NK-92 (cell line): Measurements from ENCODE around the gene SCART1.
"Not testable (repeated sequence)": the region's sequence is repeated elsewhere in the genome, so short reads cannot be mapped to it uniquely, and the experiment has no call there.

Experiments
- DNase-seq: peaks from one replicate; lab custom pipeline; 2025; ENCODE audit not compliant: unreplicated experiment; lab: John Stamatoyannopoulos, UW

Gene SCART1

DNA sequence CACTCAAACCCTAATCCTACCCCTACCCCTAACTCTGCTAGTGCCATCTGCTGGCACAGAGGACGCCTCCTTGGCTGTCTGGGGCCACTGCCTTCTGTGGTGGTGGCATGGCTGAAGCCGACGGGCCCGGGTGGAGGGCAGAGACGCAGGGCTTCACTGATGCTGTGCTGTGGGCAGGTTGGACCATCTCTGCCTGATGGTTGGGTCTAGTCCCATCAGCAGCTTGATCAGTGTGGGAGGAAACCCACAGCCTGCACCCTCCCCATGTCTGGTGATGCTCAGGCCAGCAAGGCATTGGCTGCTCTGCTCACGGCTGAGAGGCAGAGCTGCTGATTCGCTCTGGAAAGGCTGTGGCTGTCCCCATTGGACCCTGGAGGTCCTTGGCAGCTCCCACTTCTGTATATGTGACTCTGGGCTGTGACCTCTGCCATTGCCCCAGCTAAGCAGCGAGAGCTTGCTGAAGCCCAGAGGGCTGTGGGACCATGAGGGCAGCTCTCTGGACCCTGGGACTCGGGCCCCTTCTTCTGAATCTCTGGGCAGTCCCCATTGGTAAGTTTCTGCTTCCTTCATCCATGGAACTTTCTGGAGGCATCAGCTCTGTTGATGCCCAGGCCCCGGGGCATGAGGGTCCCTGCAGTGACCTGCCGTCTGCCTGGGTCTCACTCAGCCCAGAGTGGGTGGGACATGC lies at the start of gene SCART1:
TSS of gene SCART1 (plus strand) at position 430 of the 688 bp plus-strand sequence. CDS start at position 483, 53 bp downstream.
- no peak for DNase-seq

DNA sequence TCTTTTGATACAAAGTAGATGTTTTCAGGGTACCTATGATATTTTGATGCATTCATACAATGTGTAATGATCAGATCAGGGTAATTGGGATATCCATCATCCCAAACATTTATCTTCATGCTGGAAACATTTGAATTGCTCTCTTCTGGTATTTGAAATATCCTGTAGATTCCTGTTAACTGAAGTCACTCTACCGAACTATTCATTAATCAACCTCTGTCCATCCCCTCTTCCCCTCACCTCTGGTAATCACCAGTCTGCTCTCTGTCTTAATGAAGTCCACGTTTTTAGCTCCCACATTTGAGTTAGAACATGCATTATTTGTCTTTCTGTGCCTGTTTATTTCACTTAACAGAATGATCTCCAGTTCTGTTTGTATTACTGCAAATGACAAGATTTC lies 48.5 kb upstream of the SCART1 start:
- no peak for DNase-seq

DNA sequence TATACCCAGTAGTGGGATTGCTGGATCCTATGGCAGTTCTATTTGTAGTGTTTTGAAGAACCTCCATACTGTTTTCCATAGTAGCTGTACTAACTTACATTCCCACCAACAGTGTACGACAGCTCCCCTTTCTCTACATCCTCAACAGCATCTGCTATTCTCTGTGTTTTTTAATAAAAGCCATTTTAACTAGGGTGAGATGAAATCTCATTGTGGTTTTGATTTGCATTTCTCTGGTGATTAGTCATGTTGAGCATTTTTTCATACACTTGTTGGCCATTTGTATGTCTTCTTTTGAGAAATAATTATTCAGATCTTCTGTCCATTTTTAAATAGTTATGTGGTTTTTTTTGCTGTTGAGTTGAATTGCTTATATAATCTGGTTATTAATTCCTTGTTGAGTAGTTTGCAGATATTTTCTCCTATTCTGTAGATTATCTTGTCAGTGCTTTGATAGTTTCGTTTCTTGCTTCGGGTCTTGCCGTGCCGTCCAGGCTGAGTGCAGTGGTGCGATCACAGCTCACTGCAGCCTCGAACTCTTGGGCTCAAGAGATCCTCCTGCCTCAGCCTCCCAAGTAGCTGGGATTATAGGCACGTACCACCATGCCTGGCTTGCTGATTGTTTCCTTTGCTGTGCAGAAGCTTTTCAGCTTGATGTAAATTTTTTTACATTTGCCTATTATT lies 47.8 kb upstream of the SCART1 start:
- no peak for DNase-seq

DNA sequence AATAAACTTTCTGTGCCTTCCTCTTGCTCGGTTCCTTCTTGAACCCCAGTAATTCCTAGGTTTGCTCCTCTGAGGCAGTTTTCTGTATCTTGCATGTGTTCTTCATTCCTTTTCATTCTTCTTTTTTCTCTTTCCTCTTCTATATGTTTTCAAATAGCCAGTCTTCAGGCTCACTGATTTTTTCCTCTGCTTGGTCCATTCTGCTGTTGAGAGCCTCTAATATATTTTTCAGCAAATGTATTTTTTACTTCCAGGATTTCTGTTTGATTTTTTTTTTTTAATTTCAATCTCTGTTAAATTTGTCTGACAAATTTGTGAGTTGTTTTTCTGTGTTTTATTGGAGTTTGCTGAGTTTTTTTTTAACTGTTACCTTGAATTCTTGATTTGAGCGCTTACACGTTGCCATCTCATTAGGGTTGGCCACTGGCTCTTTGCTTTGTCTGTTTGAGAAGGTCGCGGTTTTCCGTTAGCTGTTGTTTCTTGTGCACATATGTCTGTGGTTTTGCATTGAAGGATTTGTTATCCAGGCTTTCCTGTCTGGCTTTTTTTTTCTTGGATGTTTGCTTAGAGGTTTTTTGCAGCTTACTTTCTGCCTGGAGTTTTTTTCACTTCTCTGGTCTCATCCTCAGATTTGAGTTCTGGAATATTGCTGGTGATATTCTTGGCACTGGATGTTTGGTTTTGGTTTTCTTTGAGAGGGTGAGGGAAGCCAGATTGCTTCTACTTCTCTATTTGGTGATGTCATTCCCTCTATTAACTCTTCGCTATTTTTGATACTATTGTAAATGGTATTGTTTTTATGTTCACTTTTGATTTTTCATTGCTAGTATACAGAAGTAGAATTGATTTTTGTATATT lies 42.0 kb upstream of the SCART1 start:
- DNase-seq, result no peak

DNA sequence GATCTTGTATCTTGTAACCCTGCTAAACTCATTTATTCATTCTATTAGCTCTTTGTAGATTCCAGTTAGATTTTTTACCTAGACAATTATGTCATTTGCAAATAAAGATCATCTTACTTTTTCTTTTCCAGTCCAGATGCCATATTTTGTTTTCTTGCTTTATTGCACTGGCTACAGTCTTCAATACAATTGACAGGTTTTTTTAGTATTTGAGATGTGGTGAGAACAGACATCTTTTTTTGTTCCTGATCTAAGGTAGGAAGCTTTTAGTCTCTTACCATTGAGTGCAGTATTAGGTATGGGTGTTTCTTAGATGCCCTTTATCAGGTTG lies 41.4 kb upstream of the SCART1 start:
- DNase-seq, result no peak

DNA sequence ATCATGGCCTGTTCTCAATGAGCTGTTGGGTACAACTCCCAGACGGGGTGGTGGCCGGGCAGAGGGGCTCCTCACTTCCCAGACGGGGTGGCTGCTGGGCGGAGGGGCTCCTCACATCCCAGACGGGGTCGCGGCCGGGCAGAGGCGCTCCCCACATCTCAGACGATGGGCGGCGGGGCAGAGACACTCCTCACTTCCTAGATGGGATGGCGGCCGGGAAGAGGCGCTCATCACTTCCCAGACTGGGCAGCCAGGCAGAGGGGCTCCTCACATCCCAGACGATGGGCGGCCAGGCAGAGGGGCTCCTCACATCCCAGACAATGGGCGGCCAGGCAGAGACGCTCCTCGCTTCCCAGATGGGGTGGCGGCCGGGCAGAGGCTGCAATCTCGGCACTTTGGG lies 39.3 kb upstream of the SCART1 start:
- not testable (repeated sequence) for DNase-seq

DNA sequence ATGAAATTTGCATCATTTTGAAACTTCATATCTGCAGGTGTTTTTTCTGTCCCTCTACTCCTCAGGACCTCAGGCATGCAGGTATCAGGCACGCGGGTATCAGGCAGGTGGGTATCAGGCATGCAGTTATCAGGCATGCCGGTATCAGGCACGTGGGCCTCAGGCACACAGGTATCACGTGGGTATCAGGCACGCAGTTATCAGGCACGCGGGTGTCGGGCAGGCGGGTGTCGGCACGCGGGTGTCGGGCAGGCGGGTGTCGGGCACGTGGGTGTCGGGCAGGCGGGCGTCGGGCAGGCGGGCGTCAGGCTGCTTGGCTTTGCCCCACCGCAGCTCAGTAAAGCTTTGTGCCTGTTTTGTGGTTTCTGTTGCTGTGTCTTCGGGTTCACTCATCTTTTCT lies 38.0 kb upstream of the SCART1 start:
- no peak for DNase-seq

DNA sequence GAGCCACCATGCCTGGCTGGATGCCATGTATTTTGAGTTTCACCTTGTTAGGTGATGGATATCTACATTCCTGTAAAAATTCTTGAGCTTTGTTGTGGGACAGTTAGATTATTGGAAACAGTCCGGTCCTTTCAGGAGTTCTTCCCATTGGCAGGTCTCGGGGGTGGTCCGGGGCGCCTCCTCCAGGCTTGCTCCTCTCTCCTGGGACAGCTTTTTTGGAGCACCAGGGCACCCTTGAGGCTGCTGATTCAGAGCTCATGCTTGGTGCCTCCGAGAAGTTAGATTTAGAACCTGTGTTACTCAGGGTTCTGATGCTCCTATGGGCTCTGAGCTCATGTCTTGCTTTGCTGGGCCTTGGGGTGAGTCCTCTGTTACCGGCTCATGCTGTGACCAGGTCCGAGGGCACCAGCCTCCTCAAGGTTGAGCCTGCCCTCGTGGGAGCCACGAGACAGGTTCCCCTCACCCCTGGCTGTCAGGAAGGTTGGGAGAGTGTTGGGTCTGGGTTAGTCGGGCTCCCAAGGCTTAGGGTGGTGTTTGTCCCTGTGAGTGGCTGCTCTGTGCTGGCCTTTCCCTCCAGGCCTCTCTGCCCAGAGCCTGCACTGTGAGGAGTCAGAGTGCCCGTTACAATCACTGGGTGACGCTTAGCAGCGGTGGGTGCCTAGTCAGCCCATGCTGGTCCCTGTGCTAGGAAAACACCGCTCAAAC lies 35.3 kb upstream of the SCART1 start:
- DNase-seq, result no peak

DNA sequence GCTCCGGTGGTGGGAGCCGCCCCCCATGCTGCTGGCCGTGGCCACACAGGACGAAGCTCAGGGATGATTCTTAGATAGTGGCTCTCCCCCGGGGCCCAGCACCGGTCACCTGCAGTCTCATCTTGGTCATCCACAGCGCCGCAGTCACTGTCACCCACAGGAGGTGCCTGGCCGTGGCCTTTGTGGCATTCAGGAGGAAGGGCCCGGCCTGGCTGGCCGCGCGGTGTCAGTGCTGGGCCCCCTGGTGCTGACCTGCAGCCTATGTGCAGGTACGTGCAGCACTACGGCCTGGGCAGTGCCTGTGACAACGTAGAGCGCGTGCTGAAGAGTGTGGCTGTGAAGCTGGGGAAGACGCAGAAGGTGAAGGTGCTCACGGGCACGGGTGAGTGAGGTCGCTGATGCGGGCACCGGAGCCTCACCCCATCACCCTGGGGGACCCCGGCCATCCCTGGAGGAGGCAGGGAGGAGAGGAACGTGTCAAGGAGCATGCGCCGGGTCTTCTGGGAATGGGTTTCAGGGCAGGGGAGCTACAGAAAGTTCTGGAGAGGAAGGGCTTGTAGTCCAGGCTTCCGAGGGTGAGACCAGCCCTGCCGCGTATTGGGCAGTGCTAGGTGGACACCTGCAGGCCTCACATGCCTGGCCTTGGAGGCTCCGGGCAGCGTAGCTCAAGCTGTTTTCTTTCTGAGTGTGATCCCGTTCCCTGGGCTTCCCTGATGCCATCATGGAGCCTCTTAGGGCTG lies 34.4 kb upstream of the SCART1 start:
- no peak for DNase-seq

DNA sequence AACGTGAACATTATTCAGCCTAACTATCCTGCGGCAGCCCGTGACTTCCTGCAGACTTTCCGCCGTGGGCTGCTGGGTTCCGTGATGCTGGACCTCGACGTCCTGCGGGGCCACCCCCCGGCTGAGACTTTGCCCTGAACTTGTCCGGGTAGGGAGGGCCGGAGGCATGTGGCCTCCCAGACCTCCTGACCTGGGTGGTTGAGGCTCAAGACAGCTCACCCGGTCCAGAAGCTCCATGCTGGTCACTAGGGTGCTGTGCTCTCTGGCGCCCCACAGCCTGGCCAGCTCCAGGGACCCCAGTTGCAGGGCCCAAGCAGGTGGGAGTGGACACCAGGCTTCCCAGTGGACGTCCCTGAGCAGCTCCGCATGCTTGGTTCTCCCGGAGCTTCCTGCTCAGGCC lies 33.7 kb upstream of the SCART1 start:
- no peak for DNase-seq

DNA sequence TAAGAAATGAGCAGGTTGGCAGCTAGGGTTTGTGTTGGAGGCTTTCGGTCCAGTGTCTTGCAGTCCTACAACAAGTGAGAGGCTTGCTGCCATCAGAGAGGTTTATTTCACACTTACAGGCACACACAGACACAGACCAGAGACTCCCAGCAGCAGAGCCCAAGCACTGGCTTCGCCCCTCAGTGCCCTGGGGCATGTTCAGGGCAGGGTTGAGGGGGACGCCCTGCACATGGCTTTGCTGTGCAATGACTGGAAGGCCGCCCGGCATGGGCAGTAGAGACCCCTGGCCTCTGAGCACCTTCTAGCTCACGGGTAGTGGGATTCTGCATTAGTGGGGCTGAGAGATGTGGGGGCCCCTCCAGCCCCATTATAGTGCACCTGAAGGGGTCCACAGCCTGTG lies 33.2 kb upstream of the SCART1 start:
- no peak for DNase-seq

DNA sequence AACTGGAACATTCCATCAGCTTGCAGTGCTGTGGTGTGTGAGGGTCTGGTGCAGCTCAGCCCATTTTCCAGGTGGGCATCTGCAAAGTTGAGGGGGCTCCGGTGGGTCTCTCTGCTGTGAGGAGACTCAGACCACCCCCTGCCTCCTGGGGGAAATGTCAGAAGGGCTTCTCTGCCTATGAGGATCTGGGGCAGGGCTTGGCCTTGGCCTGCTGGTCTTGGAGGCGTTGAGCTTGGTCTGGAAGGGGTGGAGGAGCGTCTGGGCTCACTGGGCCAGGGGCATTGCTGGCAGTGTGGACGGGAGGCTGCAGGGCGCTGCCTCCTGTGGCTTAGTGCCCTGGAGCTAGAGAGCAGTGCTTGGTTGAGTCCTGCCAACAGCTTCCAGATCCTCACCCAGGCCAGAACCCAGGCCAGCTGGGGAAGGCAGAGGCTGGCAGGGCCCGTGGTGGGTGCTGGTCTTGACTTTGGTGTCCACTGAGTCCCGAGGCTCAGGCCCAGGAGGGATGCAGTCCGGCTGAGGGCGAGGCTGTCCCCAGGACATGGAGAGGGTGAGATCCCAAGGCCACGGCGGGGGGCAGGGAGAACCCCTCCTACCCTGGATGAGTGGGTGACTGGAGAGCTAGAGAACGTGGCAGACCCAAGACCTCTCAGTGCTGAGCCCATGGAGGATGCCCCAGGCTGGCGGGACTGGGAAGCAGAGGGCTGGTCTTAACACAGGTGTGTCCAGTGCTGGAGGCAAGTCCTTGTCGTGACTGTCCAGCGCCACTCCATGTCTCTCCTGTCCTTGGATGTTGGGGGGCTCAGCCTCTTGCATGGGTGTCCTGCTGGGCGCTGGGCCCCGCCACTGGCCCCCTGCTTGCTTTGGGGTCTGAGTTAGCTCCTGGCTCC lies 32.2 kb upstream of the SCART1 start:
- DNase-seq, result no peak

DNA sequence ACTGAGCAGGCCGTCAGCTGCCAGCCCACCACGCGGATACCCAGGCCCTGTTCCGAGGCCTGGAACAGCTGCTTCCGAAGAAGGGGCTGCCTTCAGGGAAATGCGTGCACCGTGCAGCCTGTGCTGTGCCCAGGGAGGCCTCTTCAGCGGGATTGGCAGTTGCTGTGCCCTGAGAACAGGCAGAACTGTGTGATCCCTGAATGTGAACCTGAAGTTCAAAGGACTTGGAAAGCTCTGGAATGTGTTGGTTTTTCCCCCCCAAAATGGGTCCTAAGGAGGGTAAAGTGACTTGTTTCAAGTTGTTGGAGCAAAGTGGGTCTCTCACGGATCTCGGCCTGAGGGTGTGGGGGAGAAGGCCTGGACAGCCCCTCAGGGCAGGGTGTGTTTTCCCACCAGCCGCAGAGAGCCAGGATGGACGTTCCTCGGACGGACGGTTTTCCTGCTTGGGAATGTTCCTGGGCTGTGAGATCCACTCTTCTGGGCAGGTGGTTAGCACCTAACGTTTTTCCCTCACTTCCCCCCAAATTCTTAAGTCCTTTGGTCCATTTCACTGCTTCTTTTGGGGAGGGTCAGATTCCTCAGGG lies 31.4 kb upstream of the SCART1 start:
- no peak for DNase-seq

DNA sequence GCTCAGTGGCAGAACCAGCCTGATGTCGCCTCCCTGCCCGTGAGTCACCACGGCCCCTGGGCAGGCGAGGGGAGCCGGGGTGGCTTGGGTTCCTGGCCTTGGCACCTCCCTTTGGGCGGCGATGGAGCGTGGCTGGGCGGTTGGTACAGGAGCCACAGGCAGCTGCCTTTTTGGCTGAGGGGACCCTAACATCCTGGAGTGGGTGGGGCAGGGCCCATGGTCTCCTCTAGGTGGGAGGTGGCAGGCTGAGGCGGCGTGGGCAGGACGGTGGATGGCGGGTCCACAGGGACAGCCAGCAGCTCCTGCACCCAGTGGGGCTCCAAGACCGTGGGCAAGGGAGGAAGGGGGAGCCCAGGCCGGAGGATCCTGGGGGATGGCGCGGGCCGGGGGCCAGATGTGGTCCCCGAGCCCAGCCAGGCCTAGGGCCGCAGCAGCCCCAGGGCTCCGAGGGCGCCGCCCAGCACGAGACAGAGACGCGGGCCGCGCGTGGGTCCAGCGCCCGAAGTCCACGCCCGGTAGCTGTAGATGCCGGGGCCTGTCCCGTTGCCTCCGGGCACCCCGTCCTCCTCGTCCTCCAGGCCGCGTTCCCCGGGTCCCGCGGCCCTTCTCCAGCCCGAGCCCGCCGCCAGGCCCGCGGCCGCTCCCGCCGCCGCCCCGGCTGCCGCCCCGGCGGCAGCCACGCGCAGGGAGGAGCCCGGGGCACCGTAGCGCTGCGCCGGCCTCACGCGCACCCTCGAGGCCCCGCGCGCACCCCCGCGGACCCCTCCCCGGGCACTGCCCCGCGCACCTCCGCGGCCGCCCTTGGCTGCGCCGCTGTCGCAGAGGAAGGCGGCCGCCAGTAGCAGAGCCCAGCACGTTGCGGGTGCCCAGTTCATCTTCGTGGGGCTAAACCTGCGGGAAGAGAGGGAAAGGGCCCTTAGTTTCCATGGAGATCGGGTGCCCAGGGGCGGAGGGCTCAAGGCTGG lies 30.7 kb upstream of the SCART1 start:
- no peak for DNase-seq

DNA sequence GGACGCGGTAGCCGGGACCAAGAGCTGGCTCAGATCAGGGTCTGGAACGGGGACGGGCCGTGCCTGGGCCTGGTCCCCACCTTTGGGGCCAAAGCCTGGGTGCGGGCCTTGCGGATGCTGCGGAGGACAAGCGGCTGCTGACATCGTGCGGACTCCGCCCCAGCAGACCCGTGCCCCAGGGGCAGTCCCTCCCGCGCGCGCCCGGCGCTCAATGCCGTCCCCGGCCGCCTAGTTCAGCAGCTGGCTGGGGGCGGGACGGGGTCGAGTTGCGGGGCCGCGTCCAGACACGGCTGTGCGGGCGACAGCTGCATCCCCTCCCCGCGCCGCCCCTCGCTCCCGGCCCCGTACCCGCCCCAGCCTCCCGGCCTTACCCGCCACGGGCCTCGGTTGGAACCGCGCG lies 29.6 kb upstream of the SCART1 start:
- not testable (repeated sequence) for DNase-seq

DNA sequence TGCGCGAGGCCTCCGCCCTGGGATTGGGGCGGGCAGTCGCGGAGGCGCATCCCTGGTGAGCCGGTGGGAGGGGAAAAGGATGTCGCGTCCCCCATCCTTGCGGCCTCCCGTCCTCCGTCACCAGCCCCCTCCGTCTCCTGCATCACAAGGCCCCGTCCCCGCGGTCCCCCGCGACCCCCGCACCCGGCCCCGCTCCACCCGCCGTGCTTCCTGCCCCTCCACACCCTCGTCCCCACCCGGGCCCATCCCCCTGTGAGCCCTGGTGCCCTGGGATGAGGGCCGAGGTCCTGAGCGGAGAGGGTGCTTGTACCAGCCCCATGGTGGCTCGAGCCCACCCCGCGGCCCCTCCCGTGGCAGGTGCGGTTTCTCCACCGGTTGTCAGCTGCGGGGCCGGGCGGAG lies 29.1 kb upstream of the SCART1 start, which contains the start of gene SPRN:
TSS of gene SPRN (minus strand) at position 25 of the 400 bp plus-strand sequence. CDS start 944 bp downstream, outside the sequence.
- DNase-seq, result not testable (repeated sequence)

DNA sequence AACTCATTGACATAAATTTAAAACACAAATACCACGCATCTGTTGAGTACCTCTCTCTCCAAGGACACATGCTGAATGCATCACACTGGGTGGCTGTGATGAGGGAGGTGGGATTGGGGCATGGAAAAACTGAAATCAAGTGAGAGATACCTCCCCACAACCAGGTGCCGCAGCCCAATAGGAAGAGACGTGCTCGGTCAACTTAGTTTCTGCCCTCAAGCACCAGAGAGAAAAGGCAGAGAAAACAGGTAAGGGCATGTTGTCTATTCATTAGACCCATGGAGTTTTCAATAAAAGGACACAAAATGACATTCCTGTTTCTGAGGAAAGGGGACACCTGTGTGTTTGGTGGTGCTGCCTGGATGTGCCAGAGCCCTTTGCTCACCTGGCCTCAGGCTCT lies 24.2 kb upstream of the SCART1 start:
- not testable (repeated sequence) for DNase-seq
